Measurements from ENCODE around the gene GRIN2D. TPM values are rescaled to one million over a fixed set of nuclear protein-coding genes. Genes with fewer than 3 reads are reported as not detected.

GRIN2D gene
- total RNA-seq, 1 donor from 2014 or later = 0.64 TPM

GRCh38 chr19:48395499-48395898 is 2.0 kb downstream of the GRIN2D start:
- H3K36me3 ChIP-seq = no peaks in the 10 kb centered on the region
- H3K27ac ChIP-seq = no peak overlapping the region
- intact Hi-C loops (cut with DNase I) = no loop called here
- no peak for TF ChIP-seq CTCF (IDR thresholded peaks at IDR 0.05)
- peaks cover 0 to 8% of the 10 kb centered on the region in 2 donors for H3K4me1 ChIP-seq
- H3K4me3 ChIP-seq = no peak overlapping the region
- H3K27me3 ChIP-seq = peaks cover 36% of the 10 kb centered on the region
- no peaks in the 10 kb centered on the region for H3K9me3 ChIP-seq
- DNase-seq (ENCODE audit: low spot score in 2 of 2) = no peak

DNA sequence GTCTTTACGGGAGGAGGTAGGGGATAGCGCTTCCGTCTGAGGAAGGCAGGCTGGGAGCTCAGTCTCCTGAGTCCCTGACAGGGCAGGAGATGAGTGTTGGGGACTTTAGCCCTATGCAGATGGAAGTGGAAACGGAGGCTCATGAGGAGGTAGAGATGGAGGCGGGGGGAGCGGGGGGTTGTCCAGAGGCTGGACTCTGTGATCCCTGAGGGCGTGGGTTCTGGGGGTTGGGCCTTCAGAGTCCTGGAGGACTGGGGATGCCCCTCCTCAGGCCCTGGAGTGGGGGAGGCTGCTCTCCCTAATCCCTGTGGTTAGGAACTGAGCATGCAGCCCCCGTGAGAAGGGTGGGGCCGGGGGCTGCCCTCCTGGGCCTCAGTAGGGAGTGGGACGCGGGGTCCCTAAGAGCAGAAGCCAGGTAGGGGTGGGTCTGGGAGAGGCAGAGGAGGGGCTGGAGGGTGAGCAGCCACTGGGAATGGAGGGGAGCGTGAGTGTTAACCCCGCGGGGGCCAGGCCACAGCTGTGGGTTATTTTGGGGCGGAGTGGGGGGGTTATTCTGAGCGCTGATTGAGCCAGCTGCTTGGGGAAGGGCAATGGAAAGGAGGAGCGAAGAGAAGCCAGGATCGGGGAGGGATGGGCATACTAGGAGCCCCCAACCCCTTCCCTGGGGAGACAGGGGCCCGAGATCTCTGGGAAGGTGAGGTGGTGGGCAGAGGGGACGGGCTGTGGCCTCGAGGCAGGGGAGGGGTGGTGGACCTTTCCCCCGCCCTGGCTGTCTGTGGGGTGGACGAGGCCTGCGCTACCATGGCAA is 2.8 kb downstream of the GRIN2D start:
- H3K36me3 ChIP-seq = no peaks in the 10 kb centered on the region
- intact Hi-C loops (cut with DNase I) = no loop called here
- no peak overlapping the region for H3K4me3 ChIP-seq
- peaks cover 0 to 8% of the 10 kb centered on the region in 2 donors for H3K4me1 ChIP-seq
- no peak for TF ChIP-seq CTCF (IDR thresholded peaks at IDR 0.05)
- DNase-seq (ENCODE audit: low spot score in 2 of 2) = no peak
- no peak overlapping the region for H3K27ac ChIP-seq
- H3K9me3 ChIP-seq = no peaks in the 10 kb centered on the region
- peaks cover 36% of the 10 kb centered on the region for H3K27me3 ChIP-seq

GRCh38 chr19:48396824-48397176 is 3.3 kb downstream of the GRIN2D start:
- Histone ChIP-seq H3K4me3 (no peak overlapping the region), H3K27ac (no peak overlapping the region), H3K27me3 (peaks cover 36% of the 10 kb centered on the region), H3K4me1 (peaks cover 0 to 8% of the 10 kb centered on the region in 2 donors), H3K36me3 (no peaks in the 10 kb centered on the region), H3K9me3 (no peaks in the 10 kb centered on the region)
- DNase-seq (ENCODE audit: low spot score in 2 of 2) = no peak
- TF ChIP-seq CTCF (IDR thresholded peaks at IDR 0.05) = no peak
- intact Hi-C loops (cut with DNase I) = no loop called here

DNA sequence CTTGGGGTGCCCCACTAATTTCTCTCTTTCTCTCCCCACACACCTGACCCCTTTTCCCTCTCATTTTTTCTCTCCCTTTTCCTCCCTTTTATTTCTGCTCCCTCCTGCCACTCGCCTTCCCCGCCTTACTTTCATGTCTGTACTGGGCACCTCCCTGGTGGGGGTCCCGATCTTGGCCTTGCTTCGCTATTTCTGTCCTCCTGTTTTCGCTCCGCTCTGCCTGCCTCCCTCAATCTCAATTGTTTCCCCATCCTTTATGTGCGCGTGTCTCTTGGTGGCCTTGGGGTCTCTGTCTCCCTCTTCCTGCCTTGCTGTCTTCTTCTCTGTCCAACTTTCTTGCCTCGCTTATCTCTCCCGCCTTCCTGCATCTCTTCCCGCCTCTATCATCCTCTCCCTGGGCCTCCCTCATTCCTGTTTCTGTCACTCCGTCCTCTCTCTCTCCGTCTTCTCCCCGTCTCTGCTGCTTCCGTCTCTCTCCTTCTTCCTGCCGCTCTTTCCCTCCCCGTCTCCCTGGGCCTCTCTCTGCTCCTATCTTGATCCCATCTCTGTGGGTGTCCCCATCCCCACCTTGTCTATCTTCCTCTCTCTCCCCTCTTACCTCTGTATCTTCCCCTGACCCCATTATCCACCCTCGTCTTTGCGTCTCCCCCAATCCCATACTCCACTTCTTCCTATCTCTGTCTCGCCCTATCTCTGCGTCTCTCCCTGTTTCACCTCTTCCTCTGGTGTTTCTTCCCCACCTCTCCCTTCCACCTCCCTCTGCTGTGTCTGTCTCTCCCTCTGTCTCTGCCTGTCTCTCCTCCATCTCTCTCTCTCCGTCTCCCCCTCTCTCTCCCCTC is 4.0 kb downstream of the GRIN2D start:
- Histone ChIP-seq H3K27ac (no peak overlapping the region), H3K36me3 (no peaks in the 10 kb centered on the region), H3K27me3 (peaks cover 36% of the 10 kb centered on the region), H3K9me3 (no peaks in the 10 kb centered on the region), H3K4me3 (peak overlapping the region in 1 of 2 donors; percentile 59), H3K4me1 (peaks cover 0 to 8% of the 10 kb centered on the region in 2 donors)
- no peak for TF ChIP-seq CTCF (IDR thresholded peaks at IDR 0.05)
- intact Hi-C loops (cut with DNase I) = no loop called here
- DNase-seq (ENCODE audit: low spot score in 2 of 2) = no peak

GRCh38 chr19:48398102-48398374 is 4.6 kb downstream of the GRIN2D start:
- Histone ChIP-seq H3K36me3 (no peaks in the 10 kb centered on the region), H3K27me3 (peaks cover 36% of the 10 kb centered on the region), H3K4me1 (peaks cover 0 to 8% of the 10 kb centered on the region in 2 donors), H3K9me3 (no peaks in the 10 kb centered on the region), H3K27ac (no peak overlapping the region), H3K4me3 (peak overlapping the region; percentile 40 to 59)
- intact Hi-C loops (cut with DNase I) = no loop called here
- no peak for DNase-seq (ENCODE audit: low spot score in 2 of 2)
- TF ChIP-seq CTCF (IDR thresholded peaks at IDR 0.05) = no peak

Measured in ascending aorta (tissue), 2 donors.